ENCODE measurements around the gene PLEKHM1.

DNA sequence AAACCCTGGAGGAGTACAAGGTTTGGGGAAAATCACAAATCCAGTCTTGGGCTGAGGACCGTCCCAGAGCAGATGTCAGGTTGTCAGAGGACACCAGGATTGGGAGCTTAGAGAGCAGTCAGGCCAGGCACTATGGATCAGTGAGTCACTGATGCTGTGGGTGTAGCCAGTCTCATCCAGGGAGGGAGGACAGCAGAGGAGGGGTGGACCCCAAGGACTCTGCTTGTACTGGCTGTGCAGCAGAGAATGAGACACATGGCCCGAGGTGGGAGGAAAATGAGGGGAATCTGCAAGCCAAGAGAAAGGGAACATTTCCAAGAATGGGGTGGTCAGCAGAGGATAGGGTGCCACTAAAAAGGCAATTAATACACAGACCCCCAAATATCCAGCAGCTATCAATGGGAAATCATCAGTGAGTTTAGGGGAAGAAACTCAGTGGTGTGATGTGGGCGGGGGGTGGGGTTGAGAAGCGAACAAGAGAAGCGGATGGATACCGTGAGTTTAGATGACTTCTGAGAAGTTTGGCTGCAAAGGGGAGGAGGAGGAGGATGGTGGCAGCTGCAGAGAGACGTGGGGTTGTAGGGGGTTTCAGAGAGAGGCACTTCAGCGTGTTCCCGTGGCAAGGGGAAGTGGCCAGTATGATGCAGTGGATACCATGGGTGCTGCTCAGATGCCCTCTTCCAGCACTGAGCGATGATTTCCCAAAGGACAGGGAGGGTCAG is 101.8 kb downstream of the PLEKHM1 start:
- TF ChIP-seq, protein P1, sequence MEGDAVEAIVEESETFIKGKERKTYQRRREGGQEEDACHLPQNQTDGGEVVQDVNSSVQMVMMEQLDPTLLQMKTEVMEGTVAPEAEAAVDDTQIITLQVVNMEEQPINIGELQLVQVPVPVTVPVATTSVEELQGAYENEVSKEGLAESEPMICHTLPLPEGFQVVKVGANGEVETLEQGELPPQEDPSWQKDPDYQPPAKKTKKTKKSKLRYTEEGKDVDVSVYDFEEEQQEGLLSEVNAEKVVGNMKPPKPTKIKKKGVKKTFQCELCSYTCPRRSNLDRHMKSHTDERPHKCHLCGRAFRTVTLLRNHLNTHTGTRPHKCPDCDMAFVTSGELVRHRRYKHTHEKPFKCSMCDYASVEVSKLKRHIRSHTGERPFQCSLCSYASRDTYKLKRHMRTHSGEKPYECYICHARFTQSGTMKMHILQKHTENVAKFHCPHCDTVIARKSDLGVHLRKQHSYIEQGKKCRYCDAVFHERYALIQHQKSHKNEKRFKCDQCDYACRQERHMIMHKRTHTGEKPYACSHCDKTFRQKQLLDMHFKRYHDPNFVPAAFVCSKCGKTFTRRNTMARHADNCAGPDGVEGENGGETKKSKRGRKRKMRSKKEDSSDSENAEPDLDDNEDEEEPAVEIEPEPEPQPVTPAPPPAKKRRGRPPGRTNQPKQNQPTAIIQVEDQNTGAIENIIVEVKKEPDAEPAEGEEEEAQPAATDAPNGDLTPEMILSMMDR (conservative IDR thresholded peaks at IDR 0.05; ENCODE audit: low read length): no peak
- no peak for TF ChIP-seq EZH2phosphoT487 (IDR thresholded peaks at IDR 0.05; ENCODE audit: borderline replicate concordance)
